Esophagus mucosa (tissue), 1 donor: ENCODE measurements around the gene IKZF1. TPM values are rescaled to one million over a fixed set of nuclear protein-coding genes. Genes with fewer than 3 reads are reported as not detected.

Experiments used
- ATAC-seq: fragments of 200-7000 bp; cut with Tn5 transposase; one replicate; pipeline ENCODE4 v1.9.1; 2020
- total RNA-seq: library from RNA; stranded (reverse); gene quantifications from one replicate; pipeline ENCODE4 v1.2.4, GENCODE V29; 2023
- donor health status: DM: yes; HTN: yes; CAD: no.

The IKZF1 gene
- total RNA-seq, 1 donor from 2014 or later: 2.1 TPM

DNA sequence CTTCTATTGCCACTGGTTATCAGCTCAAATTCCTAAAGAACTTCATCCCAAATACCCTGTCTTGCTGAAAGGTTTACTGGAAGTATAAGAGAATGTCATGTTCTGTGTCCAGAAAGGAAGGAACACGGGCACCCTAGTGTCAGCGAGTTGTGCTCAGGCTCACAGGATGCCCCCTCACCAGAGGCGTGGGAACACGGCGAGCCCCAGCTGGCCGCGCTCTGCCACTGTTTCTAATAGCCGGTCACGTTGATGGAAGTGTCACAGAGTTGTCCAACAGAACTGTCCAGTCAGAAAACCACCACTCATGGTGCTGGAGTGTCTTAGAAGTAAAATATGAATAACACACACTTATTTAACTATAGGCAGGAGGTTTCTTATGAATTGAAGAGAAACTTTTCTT is 72.8 kb downstream of the IKZF1 start:
- no peak for ATAC-seq

DNA sequence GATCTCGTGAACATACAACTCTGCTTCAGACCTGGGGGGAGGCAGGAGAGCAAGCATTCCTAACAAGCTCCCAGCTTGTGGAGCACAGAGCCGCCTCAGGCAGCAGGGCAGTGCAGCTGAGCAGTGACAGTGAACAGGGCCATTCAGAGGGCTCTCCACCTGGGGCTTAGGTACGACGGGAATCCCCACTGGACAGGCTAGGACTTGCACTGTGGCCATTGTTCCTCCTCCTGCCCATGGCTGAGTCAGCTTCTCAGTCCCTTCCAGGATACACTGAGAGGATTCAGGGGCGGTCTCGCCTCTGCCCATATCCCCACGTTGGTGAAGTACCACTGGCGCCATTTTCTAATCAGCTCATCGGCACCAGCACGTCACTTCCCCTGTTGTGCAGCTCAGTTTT is 74.6 kb downstream of the IKZF1 start:
- ATAC-seq: peak; percentile 97

DNA sequence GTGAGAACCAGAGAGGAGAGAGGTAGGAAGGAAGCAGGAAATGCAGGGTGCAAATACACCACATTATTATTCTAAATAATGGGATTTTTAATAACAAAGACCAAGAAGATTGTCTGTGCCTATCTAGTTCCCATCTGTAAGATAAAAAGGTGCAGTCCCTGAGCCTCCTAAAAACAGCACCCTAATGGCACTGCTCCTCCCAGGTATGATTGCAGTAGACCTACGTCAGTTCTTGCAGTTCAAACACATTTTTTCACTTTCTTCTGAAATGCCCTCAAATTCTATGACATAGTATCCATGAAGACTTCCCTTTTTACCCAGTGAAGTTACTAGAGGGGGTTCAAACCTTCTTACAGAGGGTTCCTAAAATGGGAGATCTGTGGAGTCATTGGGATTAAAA is 75.0 kb downstream of the IKZF1 start:
- ATAC-seq: no peak

DNA sequence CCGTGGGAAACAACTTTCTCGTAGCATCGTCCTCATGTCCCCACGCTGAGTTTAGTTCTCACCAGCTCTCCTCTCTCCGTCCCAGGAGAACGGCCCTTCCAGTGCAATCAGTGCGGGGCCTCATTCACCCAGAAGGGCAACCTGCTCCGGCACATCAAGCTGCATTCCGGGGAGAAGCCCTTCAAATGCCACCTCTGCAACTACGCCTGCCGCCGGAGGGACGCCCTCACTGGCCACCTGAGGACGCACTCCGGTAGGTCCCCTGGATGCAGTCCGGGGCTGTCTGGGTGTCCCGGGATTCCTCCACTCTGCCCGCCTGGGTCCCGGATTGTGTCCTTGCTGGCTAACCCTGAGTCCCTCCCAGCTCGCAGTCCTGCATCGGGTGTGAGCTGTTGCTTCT is 77.9 kb downstream of the IKZF1 start:
- no peak for ATAC-seq

DNA sequence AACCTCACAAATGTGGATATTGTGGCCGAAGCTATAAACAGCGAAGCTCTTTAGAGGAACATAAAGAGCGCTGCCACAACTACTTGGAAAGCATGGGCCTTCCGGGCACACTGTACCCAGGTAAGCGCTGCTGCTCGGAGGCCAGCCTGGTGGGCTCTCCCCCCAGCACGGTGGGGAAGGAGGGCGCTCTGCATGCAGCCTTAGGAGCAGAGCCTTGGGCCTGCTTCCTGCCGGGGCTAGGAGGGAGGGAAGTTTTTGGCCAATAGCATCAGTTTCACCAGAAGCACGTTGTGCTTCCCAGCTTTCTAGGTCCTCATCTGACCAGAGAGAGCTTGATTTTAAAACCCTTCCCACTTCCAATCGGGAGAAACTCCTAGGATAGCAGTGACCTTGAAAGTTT is 82.8 kb downstream of the IKZF1 start:
- ATAC-seq: no peak

DNA sequence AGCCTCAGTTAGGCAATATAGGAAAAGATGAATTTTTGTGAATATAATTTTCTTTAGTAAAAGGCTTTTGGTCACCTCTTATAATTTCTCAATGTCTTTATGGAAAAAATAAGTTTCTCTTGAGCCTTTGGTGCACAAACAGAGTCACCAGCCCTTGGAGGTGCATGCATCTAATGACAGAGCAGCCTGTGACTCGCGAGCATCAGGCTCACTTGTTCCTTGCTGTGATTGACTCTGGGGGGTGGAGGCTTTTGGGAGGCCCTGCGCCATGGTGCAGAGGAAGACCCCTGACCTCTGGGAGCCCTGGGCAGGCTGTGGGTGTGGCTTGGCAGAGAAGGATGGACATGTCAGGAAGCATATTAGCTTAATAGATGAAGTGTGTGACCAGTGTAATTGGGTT is 85.4 kb downstream of the IKZF1 start:
- ATAC-seq: no peak

DNA sequence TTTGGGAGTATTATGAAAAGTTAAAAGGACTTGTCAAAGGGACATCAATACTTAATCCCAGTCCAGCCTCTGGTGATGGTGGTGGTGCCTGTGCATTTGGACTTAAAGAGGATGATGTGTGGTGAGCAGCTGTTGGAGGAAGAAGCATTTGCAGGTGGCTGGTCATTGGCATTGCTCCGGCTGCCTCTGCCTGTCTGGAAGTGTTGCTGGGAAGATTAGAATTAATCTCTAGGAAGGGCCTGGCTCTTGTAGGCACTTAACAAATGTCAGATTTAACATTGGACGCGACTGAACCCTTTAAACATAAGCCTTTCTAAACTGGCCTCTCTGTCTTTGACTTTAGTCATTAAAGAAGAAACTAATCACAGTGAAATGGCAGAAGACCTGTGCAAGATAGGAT is 86.9 kb downstream of the IKZF1 start:
- no peak for ATAC-seq

DNA sequence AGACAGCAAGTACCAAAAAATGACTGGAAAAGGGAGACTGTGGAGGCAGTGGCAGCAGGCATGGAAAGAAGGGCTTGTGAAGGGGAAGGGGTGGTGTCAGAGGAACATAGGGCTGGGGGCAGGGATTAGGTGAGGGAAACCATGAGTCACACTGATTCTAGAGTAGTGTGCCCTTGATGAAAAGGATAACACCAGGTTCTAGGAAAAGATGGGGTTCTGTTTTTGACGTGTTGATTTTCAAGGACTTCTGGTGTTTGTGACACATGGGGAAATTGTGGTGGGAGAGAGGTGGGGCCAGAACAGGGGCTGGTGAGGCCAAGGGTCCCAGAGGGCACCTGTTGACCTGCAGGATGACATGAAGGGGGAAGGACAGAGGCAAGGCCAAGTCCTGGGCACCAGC is 88.6 kb downstream of the IKZF1 start:
- ATAC-seq: no peak

DNA sequence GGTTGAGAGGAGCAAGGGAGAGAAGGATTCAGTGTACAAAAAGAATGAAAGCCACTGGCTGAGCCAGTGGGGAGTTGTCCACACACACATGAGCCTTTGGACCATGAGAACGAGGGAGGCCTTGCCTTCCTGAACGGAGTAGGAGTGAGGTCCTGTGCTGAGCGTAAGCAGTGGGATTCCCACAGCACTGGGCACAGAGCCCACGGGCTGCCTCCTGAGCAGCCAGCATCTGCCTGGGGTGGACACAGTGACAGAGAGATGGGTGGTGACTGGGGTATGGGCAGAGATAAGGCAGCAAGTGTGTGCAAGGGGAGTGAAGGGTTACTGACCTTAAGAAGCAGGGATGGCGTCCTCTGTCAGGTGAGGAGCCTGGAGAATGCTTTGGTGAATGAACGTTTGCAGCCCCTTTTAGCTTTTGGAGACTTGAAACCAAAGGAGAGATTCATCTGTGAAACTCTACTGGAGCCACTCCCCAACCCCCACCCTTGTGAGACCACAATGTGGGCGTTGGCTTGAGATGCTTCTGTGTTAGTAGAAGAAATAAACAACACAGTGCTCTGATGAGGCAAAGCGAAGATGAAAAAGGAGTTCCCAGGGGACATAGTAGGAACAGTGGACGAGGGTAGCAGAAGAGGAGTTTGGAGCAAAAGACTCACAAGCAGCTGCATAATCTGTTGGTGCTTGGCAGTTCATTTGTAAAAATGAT is 89.2 kb downstream of the IKZF1 start:
- ATAC-seq: no peak

DNA sequence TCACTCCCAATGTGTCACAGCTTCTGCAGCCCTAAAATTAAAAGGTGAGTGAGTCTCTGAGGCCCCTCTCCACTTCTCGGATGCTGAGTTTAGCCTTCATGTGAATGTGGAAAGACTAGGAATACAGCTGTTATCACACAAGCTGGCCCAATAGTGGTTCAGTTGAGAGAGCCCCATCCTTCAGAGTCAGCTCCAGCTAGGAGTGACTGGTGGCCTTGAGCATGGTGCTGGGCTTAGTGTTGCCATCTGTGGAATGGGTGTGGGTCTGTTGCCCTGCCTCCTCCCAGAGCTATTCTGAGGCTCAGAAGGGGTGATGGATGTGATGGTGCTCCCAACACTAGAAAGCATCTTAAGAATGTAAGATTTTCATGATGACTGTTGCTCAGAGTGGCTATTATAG is 89.8 kb downstream of the IKZF1 start:
- no peak for ATAC-seq

DNA sequence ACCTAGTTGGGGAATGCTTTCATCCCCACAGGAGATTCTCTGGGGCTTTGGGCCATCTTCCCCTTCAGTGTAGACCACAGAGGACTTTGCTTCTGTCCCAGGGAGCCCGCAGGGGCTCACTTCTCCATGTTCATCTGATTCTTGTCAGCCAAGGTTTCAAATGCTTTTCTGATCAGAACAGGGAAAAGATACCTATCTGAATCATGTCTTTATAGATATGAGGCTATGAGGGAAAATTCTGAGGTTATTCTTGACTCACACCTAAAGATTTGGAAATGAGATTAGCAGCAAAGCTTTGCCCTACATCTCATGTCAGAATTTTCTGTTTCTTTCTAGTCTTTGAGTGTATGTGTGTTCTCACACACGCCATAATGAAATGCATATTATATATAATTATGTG is 92.3 kb downstream of the IKZF1 start:
- ATAC-seq: no peak

DNA sequence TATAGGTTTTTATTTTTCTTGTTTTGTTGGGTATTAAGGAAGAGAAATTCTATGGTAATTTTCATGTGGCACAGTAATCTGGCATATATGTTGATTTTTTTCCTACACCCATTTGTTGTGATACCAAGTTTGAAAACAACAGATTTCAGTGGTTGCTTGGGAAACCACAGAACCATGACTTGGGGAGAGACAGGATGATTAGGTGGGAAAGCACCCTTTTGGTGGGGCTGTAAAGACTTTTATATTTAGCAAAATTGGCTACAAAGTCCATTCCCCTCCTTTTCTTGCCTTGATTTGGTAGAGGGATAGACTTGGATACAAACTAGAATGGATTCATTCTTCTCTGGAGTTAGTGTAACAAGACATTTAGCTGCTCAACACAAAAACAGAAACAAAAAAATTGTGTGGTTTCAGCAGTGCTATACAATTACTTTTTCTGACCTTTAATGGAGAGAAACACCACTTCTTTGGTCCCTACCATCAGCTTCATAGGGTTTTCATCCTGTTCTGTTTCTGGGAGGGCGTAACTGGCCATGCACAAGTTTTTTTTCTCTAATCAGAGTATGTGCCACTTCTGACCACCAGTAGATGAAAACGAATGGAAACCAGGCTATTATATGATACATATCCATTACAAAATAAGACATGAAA is 92.9 kb downstream of the IKZF1 start:
- no peak for ATAC-seq

DNA sequence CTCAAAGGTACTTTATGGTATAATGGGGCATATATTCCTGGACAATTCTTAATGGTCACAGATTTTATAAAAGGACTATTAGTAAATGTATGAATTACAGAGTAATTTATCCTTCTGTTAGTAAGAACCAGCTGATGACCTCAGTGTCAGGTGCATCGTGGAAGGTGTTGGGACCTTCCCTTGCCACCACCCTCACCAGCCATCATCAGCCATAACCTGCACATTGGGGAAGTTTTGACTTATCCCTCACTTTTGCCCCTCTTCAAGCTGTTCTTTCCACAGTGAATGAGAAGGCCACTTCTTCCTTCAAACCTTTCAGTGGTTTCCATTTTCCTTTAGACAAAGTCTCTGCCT is 93.4 kb downstream of the IKZF1 start:
- ATAC-seq: no peak

DNA sequence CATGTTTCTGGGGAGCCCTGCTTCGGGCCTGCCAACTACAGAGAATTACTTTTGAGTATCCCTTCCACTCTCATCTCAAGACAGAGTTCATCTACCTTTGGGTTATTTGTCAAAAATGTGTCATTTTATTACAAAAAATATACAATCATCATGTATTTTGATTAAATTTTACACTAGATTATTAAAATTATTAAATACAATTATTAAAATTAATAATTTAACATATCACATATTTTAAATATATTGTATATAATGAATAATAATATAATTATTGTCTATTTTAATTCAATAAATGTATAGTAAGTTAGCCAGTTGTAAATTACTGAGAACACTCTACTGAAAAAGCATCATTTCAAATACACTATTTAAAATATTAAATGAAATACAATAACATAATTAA is 94.7 kb downstream of the IKZF1 start:
- no peak for ATAC-seq

DNA sequence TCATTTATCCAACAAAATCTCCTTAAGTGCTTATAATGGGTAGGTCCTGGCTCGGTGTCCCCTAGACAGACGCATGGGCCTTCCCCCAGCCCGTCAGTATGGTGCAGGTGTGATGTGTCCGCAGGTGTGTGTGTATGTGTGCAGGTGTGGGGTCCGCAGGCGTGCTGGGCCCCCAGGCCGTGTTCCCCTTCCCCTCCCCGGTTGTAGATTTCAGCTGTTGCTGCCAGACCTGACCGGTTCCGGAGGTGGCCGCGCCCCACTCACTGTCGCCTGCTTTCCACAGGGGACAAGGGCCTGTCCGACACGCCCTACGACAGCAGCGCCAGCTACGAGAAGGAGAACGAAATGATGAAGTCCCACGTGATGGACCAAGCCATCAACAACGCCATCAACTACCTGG is 95.1 kb downstream of the IKZF1 start:
- ATAC-seq: no peak

DNA sequence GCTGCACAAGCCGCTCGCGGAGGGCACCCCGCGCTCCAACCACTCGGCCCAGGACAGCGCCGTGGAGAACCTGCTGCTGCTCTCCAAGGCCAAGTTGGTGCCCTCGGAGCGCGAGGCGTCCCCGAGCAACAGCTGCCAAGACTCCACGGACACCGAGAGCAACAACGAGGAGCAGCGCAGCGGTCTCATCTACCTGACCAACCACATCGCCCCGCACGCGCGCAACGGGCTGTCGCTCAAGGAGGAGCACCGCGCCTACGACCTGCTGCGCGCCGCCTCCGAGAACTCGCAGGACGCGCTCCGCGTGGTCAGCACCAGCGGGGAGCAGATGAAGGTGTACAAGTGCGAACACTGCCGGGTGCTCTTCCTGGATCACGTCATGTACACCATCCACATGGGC is 95.6 kb downstream of the IKZF1 start:
- peak; percentile 41 for ATAC-seq

DNA sequence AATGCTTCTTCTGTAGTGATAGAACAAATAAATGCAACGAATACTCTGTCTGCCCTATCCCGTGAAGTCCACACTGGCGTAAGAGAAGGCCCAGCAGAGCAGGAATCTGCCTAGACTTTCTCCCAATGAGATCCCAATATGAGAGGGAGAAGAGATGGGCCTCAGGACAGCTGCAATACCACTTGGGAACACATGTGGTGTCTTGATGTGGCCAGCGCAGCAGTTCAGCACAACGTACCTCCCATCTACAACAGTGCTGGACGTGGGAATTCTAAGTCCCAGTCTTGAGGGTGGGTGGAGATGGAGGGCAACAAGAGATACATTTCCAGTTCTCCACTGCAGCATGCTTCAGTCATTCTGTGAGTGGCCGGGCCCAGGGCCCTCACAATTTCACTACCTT is 99.9 kb downstream of the IKZF1 start:
- ATAC-seq: no peak

DNA sequence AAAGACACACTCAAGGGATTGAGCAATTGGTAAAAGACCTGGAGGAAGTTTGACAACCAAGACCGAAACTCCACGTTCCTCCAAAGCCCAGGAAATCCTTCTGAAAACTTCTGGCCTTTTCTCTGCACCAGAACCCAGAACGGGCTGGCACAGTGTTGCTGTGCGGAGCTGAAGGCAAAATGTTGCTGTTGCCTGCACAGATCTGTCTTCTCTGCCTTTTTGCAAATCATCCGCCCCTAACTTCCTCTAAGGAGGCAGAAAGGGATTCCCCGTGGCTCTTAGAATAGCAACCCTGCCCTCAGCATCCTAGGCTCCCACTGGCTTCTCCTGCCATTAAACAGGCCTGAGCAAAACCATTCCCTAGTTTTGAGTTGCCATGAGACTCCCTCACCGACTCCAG is 100.7 kb downstream of the IKZF1 start:
- no peak for ATAC-seq

DNA sequence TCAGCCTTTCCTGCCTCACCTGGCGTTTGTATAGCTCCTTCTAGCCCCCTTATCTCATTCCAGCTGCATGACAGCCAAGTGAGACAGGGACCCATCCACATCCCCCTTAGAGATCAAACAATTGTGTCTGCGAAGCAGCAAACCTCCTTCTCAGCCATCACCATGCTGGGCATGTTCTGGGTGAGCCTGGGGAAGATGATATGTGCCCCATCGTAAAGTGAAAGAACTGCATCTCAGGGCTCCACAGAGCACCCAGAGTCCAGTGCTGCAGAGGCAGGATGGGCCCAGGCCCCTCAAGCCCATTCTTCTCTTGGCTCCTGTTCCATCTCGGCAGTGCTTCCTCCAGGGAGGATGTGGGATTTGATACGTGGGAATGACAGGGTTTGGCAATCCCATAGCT is 102.4 kb downstream of the IKZF1 start:
- no peak for ATAC-seq

DNA sequence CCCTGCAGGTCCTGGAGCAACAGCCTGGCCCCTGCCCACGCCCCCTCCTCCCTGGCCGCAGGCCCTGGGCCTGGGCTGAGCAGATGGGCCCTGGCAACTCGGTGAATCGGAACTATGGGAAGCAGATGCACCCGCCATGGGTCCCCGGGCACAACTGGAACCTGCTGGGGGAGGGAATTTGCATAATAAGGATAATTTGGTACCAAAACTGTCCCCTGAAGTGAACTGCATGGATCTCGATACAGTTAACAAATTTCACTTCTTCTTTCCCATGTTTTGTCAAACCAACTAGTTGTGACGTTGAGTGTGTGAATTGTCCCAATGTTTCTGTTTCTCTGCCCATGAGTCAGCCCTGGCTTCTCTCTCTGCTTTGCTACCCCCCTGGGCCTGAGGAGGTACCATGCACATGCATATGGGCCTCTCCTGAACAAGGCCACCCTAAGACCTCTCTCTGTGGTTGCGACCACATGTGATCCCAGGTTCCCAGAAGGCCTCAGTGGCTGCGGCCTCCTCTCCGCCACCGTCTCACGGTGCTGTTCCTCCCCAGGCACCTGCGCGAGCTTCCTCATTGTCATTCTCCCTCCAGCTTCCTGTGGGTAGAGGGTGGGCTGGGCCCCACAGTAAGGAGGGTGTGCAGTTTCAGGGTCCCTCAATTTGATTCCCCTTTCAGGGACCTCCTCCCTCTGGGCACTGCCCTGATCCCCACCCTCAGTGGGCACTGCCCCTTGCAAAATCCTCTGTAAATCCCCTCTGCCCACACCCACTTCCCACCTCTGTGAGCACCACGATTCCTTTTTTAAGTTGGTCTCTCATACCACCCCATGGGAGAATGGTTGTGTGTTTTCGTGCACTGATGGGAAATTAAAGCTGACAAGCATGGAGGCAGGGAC is 105.6 kb downstream of the IKZF1 start:
- peak; percentile 19 for ATAC-seq

DNA sequence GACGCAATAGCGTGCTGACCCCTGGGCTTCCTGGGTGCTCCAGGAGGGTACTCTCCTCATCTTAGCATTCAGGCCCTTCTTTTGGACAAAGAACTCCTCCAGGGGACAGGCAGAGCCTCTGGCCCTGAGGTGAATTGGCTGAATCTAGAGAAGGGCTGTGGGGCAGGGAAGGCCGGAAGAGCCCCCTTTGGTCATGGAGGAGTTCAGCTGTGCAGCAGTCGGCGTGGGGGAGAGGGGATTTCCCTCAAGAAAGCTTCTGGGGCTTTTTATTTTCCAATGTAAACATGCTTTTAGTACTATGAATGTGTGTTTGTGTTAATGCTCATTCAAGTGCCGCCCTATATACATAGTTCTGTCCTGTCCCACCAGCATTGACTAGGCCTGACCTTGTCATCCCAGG is 106.8 kb downstream of the IKZF1 start:
- ATAC-seq: no peak

DNA sequence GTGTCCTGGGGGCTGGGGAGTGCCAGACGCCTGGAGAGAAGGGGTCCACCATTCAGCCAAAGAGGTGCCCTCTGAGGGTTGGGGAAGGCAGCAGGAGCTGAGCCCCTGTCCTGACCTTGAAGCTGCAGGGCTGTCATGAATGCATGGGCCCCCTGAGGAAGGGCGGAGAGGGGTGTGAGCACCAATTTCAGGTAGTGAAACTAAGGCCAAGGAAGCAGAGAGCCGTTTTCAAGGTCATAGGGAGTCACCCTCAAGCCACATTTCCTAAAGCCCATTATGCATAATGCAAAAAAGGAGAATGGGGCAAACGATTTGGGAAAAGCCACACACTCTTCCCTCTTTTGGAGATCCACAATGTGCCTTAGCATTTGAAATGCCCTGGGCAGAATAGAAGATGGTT is 108.5 kb downstream of the IKZF1 start:
- no peak for ATAC-seq

DNA sequence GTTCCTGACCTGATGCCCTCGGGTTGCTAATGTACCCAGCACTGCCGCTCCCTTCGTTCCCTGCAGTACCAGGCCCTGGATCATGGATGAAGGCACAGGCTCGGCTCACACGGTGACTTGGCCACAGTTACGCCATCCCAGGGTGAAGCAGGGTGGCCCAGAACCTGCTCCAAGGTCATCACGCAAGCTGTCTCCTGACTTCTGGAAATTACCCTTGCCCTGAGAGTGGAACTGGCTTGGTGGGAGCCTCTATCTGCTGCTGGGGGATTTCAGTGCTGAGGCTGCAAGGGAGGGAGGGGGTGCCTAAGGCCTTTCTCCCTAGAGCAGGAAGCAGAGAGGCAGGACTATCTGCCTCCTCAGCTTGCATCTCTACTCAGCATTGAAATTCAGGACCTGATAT is 109.0 kb downstream of the IKZF1 start:
- ATAC-seq: no peak

DNA sequence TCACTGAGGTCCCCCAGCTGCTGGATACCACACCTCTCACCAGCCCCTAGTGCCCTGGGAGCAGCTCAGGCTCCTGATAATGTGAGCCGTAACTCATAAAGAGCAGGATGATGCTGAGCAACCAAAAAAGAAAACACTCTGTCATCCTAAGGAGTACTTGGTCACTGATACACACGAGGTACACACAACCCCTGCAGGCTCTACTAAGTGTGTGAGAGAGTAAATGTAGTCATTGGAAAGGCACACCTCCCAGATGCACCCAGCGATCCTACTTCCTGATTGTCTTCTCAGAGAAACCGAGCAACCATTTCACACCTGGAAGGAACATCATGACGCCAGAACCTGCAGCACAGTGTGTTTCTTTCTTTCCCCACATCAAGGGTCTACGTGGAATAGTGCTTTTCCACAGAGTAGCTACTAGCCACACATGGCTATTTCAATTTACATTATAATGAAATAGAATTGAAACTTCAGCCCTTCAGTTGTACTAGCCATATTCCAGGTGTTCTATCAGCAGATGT is 111.4 kb downstream of the IKZF1 start:
- no peak for ATAC-seq
